Stimulated activated CD8-positive, alpha-beta memory T cell treated with anti-CD3 and anti-CD28 coated beads, Interleukin-7, amount 100 ng/mL, for 48 hours (primary cell): ENCODE measurements around the gene SEMA3C.

Experiments
- DNase-seq, 2 donors: peaks; one replicate each; pipeline ENCODE4 v3.0.0-alpha.2; 2020; ENCODE audit warnings: low read depth in 1 of 2; ENCODE audit errors: extremely low read depth in 1 of 2

The SEMA3C gene

GRCh38 chr7:80918909-80919721 lies at the start of gene SEMA3C:
TSS of gene SEMA3C (minus strand) at chr7:80919051. CDS start at chr7:80916781, 2,270 bp downstream.
- DNase-seq = peak in 1 of 2 donors; percentile 10

GRCh38 chr7:80968606-80969005 lies 49.8 kb upstream of the SEMA3C start:
- no peak for DNase-seq

GRCh38 chr7:80967917-80968297 lies 49.1 kb upstream of the SEMA3C start:
- no peak for DNase-seq

GRCh38 chr7:80967071-80967916 lies 48.4 kb upstream of the SEMA3C start:
- no peak for DNase-seq

- no peak for DNase-seq
Observed at GRCh38 chr7:80960244-80960795, 41.5 kb upstream of the SEMA3C start.

GRCh38 chr7:80957226-80957777 lies 38.5 kb upstream of the SEMA3C start:
- DNase-seq = no peak

- DNase-seq = no peak
Observed at GRCh38 chr7:80954191-80954590, 35.3 kb upstream of the SEMA3C start.

GRCh38 chr7:80950550-80950967 lies 31.7 kb upstream of the SEMA3C start:
- no peak for DNase-seq

- DNase-seq = no peak
Observed at GRCh38 chr7:80949449-80949848, 30.6 kb upstream of the SEMA3C start.

- DNase-seq = no peak
Observed at GRCh38 chr7:80946858-80947257, 28.0 kb upstream of the SEMA3C start.

GRCh38 chr7:80945976-80946375 lies 27.1 kb upstream of the SEMA3C start:
- DNase-seq = no peak

GRCh38 chr7:80943342-80943741 lies 24.5 kb upstream of the SEMA3C start:
- no peak for DNase-seq

- DNase-seq = no peak
Observed at GRCh38 chr7:80942261-80943041, 23.6 kb upstream of the SEMA3C start.

GRCh38 chr7:80941208-80941758 lies 22.4 kb upstream of the SEMA3C start:
- DNase-seq = no peak

GRCh38 chr7:80940539-80941207 lies 21.8 kb upstream of the SEMA3C start:
- DNase-seq = no peak

- DNase-seq = no peak
Observed at GRCh38 chr7:80937336-80937735, 18.5 kb upstream of the SEMA3C start.

GRCh38 chr7:80935991-80936780 lies 17.3 kb upstream of the SEMA3C start:
- DNase-seq = no peak

GRCh38 chr7:80934321-80934720 lies 15.5 kb upstream of the SEMA3C start:
- no peak for DNase-seq

GRCh38 chr7:80932536-80932935 lies 13.7 kb upstream of the SEMA3C start:
- no peak for DNase-seq
